ENCODE measurements around the gene PROB1. TPM values are rescaled to one million over a fixed set of nuclear protein-coding genes. Genes with fewer than 3 reads are reported as not detected.
"Not testable (repeated sequence)": the region's sequence is repeated elsewhere in the genome, so short reads cannot be mapped to it uniquely, and the experiment has no call there.

Gene PROB1
- polyA plus RNA-seq, 3 donors from 2014 or later = 0.39 to 1.4 TPM; not detected in 1

DNA sequence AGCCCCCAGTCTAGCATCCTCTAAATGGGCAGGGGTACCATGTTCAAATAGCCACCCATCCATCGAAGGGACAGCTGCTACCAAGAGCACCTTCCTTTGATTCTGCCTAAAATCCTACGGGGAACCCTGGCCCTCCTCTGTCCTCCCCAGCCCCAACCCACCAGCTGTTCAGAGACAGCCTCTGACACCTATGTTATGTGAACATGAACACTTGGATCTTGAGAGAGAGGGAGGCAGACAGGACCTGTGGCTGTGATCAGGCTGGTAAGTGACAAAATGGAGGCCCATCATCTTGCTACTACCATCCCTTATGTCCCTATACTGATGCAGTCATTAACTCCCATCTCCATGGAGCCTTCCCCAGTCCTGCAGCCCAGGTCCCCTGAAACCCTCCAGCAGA, 20.0 kb downstream of the PROB1 start:
- no peak overlapping the region for H3K27ac Mint-ChIP-seq
- H3K9me3 Mint-ChIP-seq = no peaks in the 10 kb centered on the region
- no peaks in the 10 kb centered on the region for H3K4me1 Mint-ChIP-seq
- H3K4me3 Mint-ChIP-seq = no peak overlapping the region
- H3K36me3 Mint-ChIP-seq = peaks cover 0 to 25% (median 7%) of the 10 kb centered on the region in 3 donors
- no peak for DNase-seq
- peaks cover 0 to 4% (median 0%) of the 10 kb centered on the region in 3 donors for H3K27me3 Mint-ChIP-seq (ENCODE audit: low read depth in 3 of 3)

DNA sequence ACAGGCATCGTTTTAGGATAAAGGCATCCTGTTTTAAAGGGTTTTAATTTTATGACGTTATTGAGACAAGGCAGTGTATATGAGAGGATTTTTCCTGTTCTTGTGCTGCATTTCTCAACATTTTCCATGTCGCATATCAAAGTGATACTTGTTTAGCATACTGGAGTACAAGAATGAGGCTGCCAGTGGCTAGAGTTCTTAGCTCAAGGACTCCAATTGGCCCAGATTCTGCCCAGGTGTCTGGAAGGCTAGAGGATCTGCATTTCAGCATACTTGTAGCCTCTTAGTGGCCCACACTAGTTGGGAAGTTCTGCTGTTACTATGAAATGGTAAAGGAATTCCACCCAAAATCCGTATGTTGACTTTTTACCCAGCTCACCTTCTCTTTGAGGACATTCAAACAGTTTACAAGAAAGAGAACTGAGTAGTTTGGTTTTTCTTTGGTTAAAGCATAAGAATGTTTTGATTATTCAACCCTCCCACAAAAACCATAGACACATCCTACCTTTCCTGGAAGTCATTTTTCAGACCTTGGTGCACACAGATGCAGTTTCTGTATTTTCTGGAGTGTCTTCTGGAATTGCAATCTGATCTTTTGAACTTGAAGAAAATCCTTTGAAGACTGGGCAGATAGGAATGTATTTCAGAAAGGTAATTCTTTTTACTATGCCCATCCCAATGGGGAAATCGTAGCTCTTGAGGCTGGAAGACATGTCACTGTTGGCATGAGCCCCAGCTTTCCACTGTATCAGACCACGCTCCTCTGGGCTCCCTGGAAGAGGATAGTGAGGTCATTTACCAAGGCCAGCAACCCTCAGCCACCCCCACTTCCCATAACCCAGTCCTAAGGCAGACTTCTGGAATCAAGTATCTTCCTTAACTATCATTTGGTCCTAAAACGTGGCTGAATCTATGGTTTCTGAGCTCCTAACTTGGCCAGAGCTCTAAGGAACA, 23.1 kb downstream of the PROB1 start:
- Mint-ChIP-seq H3K27me3 (ENCODE audit: low read depth in 3 of 3) (peaks cover 0 to 2% (median 1%) of the 10 kb centered on the region in 3 donors), H3K27ac (peak overlapping the region in 3 of 6 donors; percentile 47 to 69 (median 54)), H3K4me3 (no peak overlapping the region)

DNA sequence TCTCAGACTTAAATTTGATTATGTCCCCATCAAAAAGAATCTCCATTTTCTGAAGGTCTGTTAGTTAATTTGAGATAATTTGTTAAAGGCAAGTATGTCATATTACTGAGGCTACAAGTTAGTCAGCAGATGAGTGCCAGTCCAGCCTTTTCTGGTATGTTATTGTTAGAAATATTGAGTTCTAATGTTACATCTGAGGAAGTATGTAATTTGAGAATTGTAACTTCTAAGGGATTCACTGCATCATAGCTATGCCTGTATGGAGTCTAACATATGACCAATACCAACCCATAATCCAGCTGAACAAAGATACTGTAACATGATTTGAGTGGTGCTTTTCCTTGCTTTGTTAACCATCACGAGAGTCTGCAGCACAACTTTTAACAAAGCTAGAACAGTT, 25.7 kb downstream of the PROB1 start:
- Mint-ChIP-seq H3K27ac (no peak overlapping the region), H3K27me3 (ENCODE audit: low read depth in 3 of 3) (peaks cover 0 to 5% (median 1%) of the 10 kb centered on the region in 3 donors), H3K4me1 (peaks cover 0 to 2% of the 10 kb centered on the region in 2 donors), H3K4me3 (no peak overlapping the region), H3K36me3 (peaks cover 5 to 43% (median 20%) of the 10 kb centered on the region in 3 donors), H3K9me3 (no peaks in the 10 kb centered on the region)
- DNase-seq = no peak

More for the DNA sequence above, 23.1 kb downstream of the PROB1 start:
- no peaks in the 10 kb centered on the region for H3K9me3 Mint-ChIP-seq
- H3K4me1 Mint-ChIP-seq = no peaks in the 10 kb centered on the region
- DNase-seq = no peak
- peaks cover 0 to 28% (median 11%) of the 10 kb centered on the region in 3 donors for H3K36me3 Mint-ChIP-seq

DNA sequence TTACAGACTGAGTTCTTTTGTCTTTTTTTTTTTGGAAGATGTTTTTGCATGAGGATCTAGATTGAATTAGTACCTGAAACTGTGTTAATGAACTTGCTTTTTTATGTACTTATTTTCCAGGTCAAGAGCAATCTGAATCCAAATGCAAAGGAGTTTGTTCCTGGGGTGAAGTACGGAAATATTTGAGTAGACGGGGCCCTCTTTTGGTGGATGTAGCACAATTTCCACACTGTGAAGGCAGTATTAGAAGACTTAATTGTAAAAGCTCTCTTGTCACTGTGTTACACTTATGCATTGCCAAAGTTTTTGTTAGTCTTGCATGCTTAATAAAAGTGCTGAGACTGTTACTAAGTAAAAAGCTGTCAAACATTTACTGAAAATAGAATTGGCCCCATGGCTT, 26.3 kb downstream of the PROB1 start:
- DNase-seq = no peak
- Mint-ChIP-seq H3K4me1 (peaks cover 0 to 2% of the 10 kb centered on the region in 2 donors), H3K4me3 (no peak overlapping the region), H3K27ac (peak overlapping the region in 2 of 6 donors; percentile 9 to 16), H3K36me3 (peaks cover 5 to 49% (median 26%) of the 10 kb centered on the region in 3 donors), H3K9me3 (no peaks in the 10 kb centered on the region), H3K27me3 (ENCODE audit: low read depth in 3 of 3) (peaks cover 0 to 5% (median 1%) of the 10 kb centered on the region in 3 donors)

DNA sequence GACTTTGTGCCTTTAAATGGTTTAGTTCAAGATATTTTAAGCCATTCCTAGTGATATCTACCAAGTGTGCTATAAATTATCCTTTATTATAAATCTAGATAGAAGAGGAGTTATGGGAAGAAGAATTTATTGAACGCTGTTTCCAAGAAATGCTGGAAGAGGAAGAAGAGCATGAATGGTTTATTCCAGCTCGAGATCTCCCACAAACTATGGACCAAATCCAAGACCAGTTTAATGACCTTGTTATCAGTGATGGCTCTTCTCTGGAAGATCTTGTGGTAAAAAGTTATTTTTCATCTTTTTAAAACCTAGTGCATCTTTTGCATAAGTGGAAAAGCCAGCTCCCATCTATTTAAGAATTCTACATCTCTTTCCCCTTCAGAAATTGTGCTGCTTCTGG, 30.4 kb downstream of the PROB1 start:
- H3K9me3 Mint-ChIP-seq = no peaks in the 10 kb centered on the region
- H3K4me3 Mint-ChIP-seq = no peak overlapping the region
- H3K27ac Mint-ChIP-seq = peak overlapping the region in 1 of 6 donors; percentile 23
- peaks cover 5 to 34% (median 20%) of the 10 kb centered on the region in 3 donors for H3K36me3 Mint-ChIP-seq
- peaks cover 0 to 5% (median 0%) of the 10 kb centered on the region in 3 donors for H3K27me3 Mint-ChIP-seq (ENCODE audit: low read depth in 3 of 3)
- peaks cover 12% of the 10 kb centered on the region in 2 donors for H3K4me1 Mint-ChIP-seq
- no peak for DNase-seq

DNA sequence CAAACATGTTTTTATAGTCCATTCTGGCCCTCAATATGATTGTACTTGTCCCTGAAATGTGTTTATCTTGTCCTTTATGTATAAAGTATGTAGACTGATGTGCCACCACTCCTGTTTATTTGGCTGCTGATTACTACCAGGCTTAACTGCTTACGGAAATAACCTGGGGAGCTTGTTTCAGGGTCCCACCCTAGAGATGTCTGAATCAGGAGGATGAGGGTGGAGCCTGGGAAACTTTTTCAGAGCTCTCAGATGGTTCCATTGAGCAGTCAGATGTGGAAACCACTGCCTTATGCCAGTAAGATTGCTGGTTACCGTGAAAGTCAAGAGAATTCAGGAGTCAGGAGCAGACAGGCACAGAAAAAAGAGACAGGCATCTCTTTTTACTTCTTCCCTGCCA, 31.0 kb downstream of the PROB1 start:
- Mint-ChIP-seq H3K27me3 (ENCODE audit: low read depth in 3 of 3) (peaks cover 0 to 5% (median 0%) of the 10 kb centered on the region in 3 donors), H3K36me3 (peaks cover 5 to 31% (median 20%) of the 10 kb centered on the region in 3 donors), H3K4me1 (peaks cover 12 to 13% of the 10 kb centered on the region in 2 donors), H3K27ac (peak overlapping the region in 2 of 6 donors; percentile 23 to 32), H3K4me3 (no peak overlapping the region), H3K9me3 (no peaks in the 10 kb centered on the region)
- DNase-seq = no peak

DNA sequence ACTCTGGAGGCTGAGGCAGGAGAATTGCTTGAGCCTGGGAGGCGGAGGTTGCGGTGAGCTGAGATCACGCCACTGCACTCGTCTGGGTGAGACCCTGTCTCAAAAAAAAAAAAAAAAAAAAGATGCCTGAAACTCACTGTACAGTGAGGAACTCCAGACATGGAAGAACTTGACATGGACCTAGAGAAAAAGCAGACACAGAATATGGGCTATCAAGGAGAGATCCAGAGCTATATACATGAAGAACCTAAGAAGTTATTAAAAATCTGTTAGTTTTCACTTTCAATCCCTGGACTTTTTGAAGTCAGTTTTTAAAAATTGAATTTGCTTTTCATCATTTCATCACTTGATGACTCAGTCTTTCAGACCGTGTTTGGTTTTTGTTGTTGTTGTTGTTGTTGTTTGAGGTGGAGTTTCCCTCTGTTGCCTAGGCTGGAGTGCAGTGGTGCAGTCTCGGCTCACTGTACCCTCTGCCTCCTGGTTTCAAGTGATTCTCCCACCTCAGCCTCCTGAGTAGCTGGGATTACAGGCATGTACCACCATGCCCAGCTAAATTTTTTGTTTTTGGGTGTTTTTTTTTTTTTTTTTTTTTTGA, 33.0 kb downstream of the PROB1 start:
- no peak for DNase-seq
- H3K36me3 Mint-ChIP-seq = peaks cover 6 to 24% (median 16%) of the 10 kb centered on the region in 3 donors
- no peaks in the 10 kb centered on the region for H3K9me3 Mint-ChIP-seq
- no peak overlapping the region for H3K4me3 Mint-ChIP-seq
- peak overlapping the region in 1 of 6 donors; percentile 24 for H3K27ac Mint-ChIP-seq
- H3K4me1 Mint-ChIP-seq = peaks cover 27 to 29% of the 10 kb centered on the region in 2 donors
- H3K27me3 Mint-ChIP-seq (ENCODE audit: low read depth in 3 of 3) = peaks cover 0 to 5% (median 0%) of the 10 kb centered on the region in 3 donors

DNA sequence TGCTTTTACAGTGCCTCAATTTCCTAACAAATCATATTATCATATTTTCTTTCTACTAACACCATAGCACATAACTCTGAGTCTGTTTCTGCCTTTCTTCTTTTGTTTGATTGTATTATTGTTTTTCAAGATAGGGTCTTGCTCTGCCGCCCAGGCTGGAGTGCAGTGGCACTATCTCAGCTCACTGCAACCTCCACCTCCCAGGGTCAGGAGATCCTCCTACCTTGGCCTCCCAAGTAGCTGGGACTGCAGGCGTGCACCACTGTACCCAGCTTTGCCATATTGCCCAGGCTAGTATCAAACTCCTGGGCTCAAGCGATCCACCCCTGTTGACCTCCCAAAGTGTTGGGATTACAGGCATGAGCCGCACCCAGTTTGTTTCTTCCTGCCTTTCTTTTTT, 34.5 kb downstream of the PROB1 start:
- Mint-ChIP-seq H3K9me3 (no peaks in the 10 kb centered on the region), H3K36me3 (peaks cover 3 to 14% (median 11%) of the 10 kb centered on the region in 3 donors), H3K4me3 (no peak overlapping the region), H3K27ac (peak overlapping the region in 2 of 6 donors; percentile 25 to 42), H3K4me1 (peaks cover 34 to 37% of the 10 kb centered on the region in 2 donors), H3K27me3 (ENCODE audit: low read depth in 3 of 3) (peaks cover 0 to 1% (median 0%) of the 10 kb centered on the region in 3 donors)
- no peak for DNase-seq

DNA sequence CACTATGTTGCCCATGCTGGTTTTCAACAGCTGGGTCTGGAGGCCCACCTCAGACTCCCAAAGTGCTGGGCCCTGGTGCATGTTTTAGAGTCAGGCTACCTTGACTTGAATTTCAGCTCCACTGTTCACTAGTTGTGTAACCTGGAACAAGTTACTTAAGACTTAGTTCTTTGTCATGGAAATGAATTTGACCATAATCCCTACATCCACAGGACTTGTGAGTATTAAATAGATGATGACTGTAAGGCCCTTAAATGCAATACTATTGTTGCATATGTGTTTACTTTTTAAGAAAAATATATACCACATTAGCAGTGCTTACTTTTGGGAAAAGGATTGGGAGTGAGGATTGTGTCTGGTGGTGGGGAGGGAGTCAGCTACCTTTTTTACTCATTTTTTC, 36.8 kb downstream of the PROB1 start:
- H3K27ac Mint-ChIP-seq = peak overlapping the region in 1 of 6 donors; percentile 71
- peaks cover 0 to 1% (median 0%) of the 10 kb centered on the region in 3 donors for H3K27me3 Mint-ChIP-seq (ENCODE audit: low read depth in 3 of 3)
- no peak for DNase-seq
- H3K9me3 Mint-ChIP-seq = no peaks in the 10 kb centered on the region
- H3K4me1 Mint-ChIP-seq = peaks cover 40 to 50% of the 10 kb centered on the region in 2 donors
- peaks cover 7 to 11% (median 8%) of the 10 kb centered on the region in 3 donors for H3K36me3 Mint-ChIP-seq
- no peak overlapping the region for H3K4me3 Mint-ChIP-seq

DNA sequence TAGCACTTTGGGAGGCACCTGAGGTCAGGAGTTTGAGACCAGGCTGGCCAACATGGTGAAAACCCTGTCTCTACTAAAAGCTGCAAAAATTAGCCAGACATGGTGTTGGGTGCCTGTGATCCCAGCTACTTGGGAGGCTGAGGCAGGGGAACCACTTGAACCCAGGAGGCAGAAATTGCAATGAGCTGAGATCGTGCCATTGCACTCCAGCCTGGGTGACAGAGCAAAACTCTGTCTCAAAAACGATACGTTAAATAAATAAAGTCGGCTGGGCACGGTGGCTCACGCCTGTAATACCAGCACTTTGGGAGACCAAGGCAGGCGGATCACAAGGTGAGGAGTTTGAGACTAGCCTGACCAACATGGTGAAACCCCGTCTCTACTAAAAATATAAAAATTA, 39.0 kb downstream of the PROB1 start:
- DNase-seq; H3K27me3 Mint-ChIP-seq (ENCODE audit: low read depth in 3 of 3); H3K27ac Mint-ChIP-seq; H3K4me3 Mint-ChIP-seq; H3K9me3 Mint-ChIP-seq: not testable (repeated sequence)
- Mint-ChIP-seq H3K36me3 (peaks cover 7 to 11% (median 8%) of the 10 kb centered on the region in 3 donors), H3K4me1 (peaks cover 45 to 64% of the 10 kb centered on the region in 2 donors)

DNA sequence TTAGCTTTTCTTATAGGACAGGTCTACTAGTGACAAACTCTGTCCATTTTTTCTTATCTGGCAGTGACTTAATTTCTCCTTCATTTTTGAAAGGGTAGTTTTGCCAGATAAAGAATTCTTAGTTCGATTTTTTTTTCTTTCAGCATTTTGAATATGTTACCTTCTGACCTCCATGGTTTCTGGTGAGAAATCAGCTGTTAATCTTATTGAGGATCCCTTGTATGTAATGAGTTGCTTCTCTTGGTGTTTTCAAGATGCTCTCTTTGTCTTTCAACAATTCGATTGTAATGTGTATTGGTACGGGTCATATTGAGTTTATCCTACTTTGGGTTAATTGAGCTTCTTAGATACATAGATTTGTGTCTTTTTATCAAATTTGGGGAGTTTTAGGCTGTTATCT, 40.7 kb downstream of the PROB1 start:
- Mint-ChIP-seq H3K27ac (no peak overlapping the region), H3K36me3 (peaks cover 7 to 11% (median 8%) of the 10 kb centered on the region in 3 donors), H3K27me3 (ENCODE audit: low read depth in 3 of 3) (peaks cover 0 to 1% (median 0%) of the 10 kb centered on the region in 3 donors), H3K9me3 (no peaks in the 10 kb centered on the region), H3K4me3 (no peak overlapping the region), H3K4me1 (peaks cover 47 to 66% of the 10 kb centered on the region in 2 donors)
- no peak for DNase-seq

DNA sequence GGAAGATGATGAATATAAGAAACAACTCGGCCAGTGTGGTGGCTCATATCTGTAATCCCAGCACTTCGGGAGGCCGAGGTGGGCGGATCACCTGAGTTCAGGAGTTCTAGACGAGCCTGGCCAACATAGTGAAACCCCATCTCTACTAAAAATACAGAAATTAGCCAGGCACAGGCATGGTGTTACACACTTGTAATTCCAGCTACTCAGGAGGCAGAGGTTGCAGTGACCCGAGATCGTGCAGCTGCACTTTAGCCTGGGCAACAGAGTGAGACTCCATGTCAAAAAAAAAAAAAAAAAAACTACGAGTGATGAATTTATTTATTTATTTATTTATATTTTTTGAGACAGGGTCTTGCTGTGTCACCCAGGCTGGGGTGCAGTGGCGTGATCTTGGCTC, 47.0 kb downstream of the PROB1 start:
- not testable (repeated sequence) for DNase-seq; H3K27me3 Mint-ChIP-seq (ENCODE audit: low read depth in 3 of 3); H3K27ac Mint-ChIP-seq; H3K36me3 Mint-ChIP-seq; H3K4me3 Mint-ChIP-seq; H3K9me3 Mint-ChIP-seq
- peaks cover 55 to 79% of the 10 kb centered on the region in 2 donors for H3K4me1 Mint-ChIP-seq

DNA sequence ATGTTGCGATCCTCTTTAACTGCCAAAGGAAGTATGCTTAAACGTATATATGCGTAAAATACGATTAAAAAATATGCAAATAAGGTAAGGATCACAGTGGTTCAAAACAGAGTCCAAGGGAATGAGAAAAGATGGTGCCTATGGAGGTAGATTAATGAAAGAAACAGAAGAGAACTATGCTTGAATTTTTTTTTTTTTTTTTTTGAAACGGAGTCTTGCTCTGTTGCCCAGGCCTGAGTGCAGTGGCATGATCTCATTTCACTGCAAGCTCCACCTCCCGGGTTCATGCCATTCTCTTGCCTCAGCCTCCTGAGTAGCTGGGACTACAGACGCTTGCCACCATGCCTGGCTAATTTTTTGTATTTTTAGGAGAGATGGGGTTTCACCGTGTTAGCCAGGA, 49.5 kb downstream of the PROB1 start:
- Mint-ChIP-seq H3K4me1 (peaks cover 67 to 77% of the 10 kb centered on the region in 2 donors), H3K4me3 (peak overlapping the region in 2 of 5 donors; percentile 15 to 32), H3K27ac (peak overlapping the region in 2 of 6 donors; percentile 19 to 31), H3K27me3 (ENCODE audit: low read depth in 3 of 3) (peaks cover 8 to 22% (median 12%) of the 10 kb centered on the region in 3 donors)
- not testable (repeated sequence) for DNase-seq, H3K9me3 Mint-ChIP-seq, H3K36me3 Mint-ChIP-seq

DNA sequence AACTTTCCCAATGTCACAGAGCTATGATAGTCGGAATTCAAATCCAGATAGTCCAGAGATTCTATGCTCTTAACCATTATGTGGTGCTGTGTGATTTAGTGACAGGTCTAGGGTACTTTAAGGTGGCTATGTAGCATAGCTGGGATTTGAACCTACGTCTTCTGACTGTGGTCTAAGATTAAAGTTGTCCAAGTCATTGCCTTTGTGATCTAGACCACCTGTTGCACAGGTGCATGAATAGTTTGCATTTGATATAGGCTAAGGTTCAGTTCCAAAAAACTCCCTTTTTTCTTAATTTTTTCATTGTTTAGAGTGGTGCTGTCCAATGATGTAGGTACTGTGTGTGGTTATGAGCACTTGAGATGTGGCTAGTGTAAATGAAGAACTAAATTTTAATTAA, 50.7 kb downstream of the PROB1 start:
- Mint-ChIP-seq H3K36me3 (peaks cover 0 to 3% (median 0%) of the 10 kb centered on the region in 3 donors), H3K4me1 (peaks cover 59 to 72% of the 10 kb centered on the region in 2 donors), H3K27ac (peak overlapping the region in 5 of 6 donors; percentile 15 to 77 (median 40)), H3K4me3 (peak overlapping the region; percentile 3 to 73 (median 45)), H3K27me3 (ENCODE audit: low read depth in 3 of 3) (peaks cover 8 to 22% (median 12%) of the 10 kb centered on the region in 3 donors), H3K9me3 (no peaks in the 10 kb centered on the region)
- DNase-seq = no peak
